Keratinocyte (primary cell): ENCODE results near the gene CTTNBP2NL. TPM values are rescaled to one million over a fixed set of nuclear protein-coding genes. Genes with fewer than 3 reads are reported as not detected.

Experiments
- DNase-seq: peaks from one replicate; pipeline ENCODE4 v3.0.0-alpha.2; 2011; ENCODE audit warnings: low read depth, missing footprints, low spot score
- FAIRE-seq: peaks from 2 replicates; lab custom pipeline; 2011; peaks lifted over from hg19 to GRCh38; lab: Jason Lieb, UNC
- H2AFZ ChIP-seq: 2 replicates; pipeline ENCODE4 v1.6.0; 2012; ENCODE audit warnings: low read length, control low read depth, inconsistent platforms; ENCODE audit not compliant: control insufficient read depth
- H3K27ac ChIP-seq: 2 replicates; pipeline ENCODE4 v1.5.1; 2011; ENCODE audit warnings: low read length; ENCODE audit not compliant: control insufficient read depth, insufficient read depth
- H3K27me3 ChIP-seq: 3 replicates; pipeline ENCODE4 v1.6.0; 2011; ENCODE audit warnings: low read length; ENCODE audit not compliant: control insufficient read depth, insufficient read depth; ENCODE audit errors: extremely low read depth
- H3K36me3 ChIP-seq, 2 experiments: 2 replicates in 1 of 2; 3 replicates in 1 of 2; pipeline ENCODE4 v1.5.1; 2011; ENCODE audit warnings: low read length in 2 of 2, mild to moderate bottlenecking in 1 of 2; ENCODE audit not compliant: control insufficient read depth in 2 of 2, insufficient read depth in 2 of 2; ENCODE audit errors: extremely low read depth in 1 of 2
- H3K4me1 ChIP-seq: 3 replicates; pipeline ENCODE4 v1.5.1; 2011; ENCODE audit warnings: low read length; ENCODE audit not compliant: control insufficient read depth, insufficient read depth; ENCODE audit errors: extremely low read depth
- H3K4me2 ChIP-seq: 3 replicates; pipeline ENCODE4 v1.6.0; 2011; ENCODE audit warnings: low read depth, low read length; ENCODE audit not compliant: control insufficient read depth, insufficient read depth; ENCODE audit errors: extremely low read depth
- H3K4me3 ChIP-seq, 3 experiments: fragments of 200-600 bp in 1 of 3; sonication (generic) in 1 of 3; 2 replicates in 2 of 3; 3 replicates in 1 of 3; pipeline ENCODE4 v1.5.1; 2011 to 2016; ENCODE audit warnings: low read length in 3 of 3, mild to moderate bottlenecking in 3 of 3, control low read depth in 2 of 3, inconsistent platforms in 1 of 3, low read depth in 1 of 3, mixed read lengths in 1 of 3, mixed run types in 1 of 3, moderate library complexity in 1 of 3; ENCODE audit not compliant: control insufficient read depth in 2 of 3, insufficient read depth in 2 of 3; ENCODE audit errors: extremely low read depth in 1 of 3
- H3K79me2 ChIP-seq: 2 replicates; pipeline ENCODE4 v1.6.0; 2012; ENCODE audit warnings: low read length; ENCODE audit not compliant: control insufficient read depth, insufficient read depth
- H3K9ac ChIP-seq: 3 replicates; pipeline ENCODE4 v1.6.0; 2011; ENCODE audit warnings: low read length; ENCODE audit not compliant: control insufficient read depth, insufficient read depth; ENCODE audit errors: extremely low read depth
- H3K9me1 ChIP-seq: 3 replicates; pipeline ENCODE4 v1.6.0; 2011; ENCODE audit warnings: low read length; ENCODE audit not compliant: control insufficient read depth, insufficient read depth; ENCODE audit errors: extremely low read depth
- H3K9me3 ChIP-seq: 2 replicates; pipeline ENCODE4 v1.5.1; 2012; ENCODE audit warnings: low read depth, low read length; ENCODE audit not compliant: control insufficient read depth
- H4K20me1 ChIP-seq: 3 replicates; pipeline ENCODE4 v1.6.0; 2011; ENCODE audit warnings: low read length; ENCODE audit not compliant: control insufficient read depth, insufficient read depth; ENCODE audit errors: extremely low read depth
- EZH2 ChIP-seq: IDR thresholded peaks from one replicate; pipeline ENCODE4 v1.6.1; 2012; ENCODE audit warnings: inconsistent platforms, mild to moderate bottlenecking, low read length, moderate library complexity
- dilution Hi-C: fragments of 300-500 bp; cut with MboI; formaldehyde crosslinking; loops from one replicate; pipeline ENCODE4 v1.7.0; 2020; ENCODE audit warnings: low sequenced_read_pairs; ENCODE audit not compliant: extremely low pct_ligation_motif_present
- polyA plus RNA-seq, 5 experiments: library from polyadenylated mRNA; depleted of rRNA in 3 of 5; stranded (reverse) in 3 of 5; stranded (forward) in 1 of 5; unstranded in 1 of 5; fragments of >200 nt; gene quantifications; 1 replicate in 1 of 5; 2 replicates in 3 of 5; 3 replicates in 1 of 5; pipeline versions ENCODE4 v1.2.1 to v1.2.3, GENCODE V29; 2011 to 2012; ENCODE audit warnings: missing spikeins in 2 of 5, low read depth in 1 of 5, low replicate concordance in 1 of 5
- TF ChIP-seq, protein P1 (sequence below), 3 experiments: IDR thresholded peaks in 1 of 3; conservative IDR thresholded peaks in 1 of 3; optimal IDR thresholded peaks in 1 of 3; 2 replicates in 2 of 3; 3 replicates in 1 of 3; pipeline versions ENCODE3 to v1.5.1; 2011; ENCODE audit warnings: low read length in 3 of 3, mild to moderate bottlenecking in 3 of 3, moderate library complexity in 2 of 3, control low read depth in 1 of 3, inconsistent platforms in 1 of 3; ENCODE audit not compliant: insufficient read depth in 2 of 3; ENCODE audit errors: extremely low read depth in 1 of 3

Gene CTTNBP2NL
- polyA plus RNA-seq, 1 donor (not counting 4 experiments of a cell fraction or from before 2014, with no cell fraction given) = 19.1 TPM

DNA sequence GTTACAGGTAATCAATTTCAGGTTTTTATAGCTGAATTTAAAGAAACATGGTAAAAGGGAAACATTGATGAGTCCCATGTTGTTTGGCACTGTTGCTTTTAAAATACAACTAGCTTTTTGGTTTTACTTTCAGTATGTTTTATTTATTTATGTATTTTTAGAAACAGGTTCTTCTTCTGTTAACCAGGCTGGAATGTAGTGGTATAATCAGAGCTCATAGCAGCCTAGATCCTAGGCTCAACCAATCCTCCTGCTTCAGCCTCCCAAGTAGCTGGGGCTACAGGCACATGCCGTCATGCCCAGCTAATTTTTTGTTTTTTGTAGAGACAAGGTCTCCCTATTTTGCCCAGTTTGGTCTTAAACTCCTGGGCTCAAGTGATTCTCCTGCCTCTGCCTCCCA is 50.4 kb downstream of the CTTNBP2NL start:
- Histone ChIP-seq H3K27ac (no peak overlapping the region), H3K4me2 (no peak overlapping the region), H3K9me3 (no peaks in the 10 kb centered on the region), H3K9me1 (no peaks in the 10 kb centered on the region), H2AFZ (no peak overlapping the region), H3K9ac (no peak overlapping the region), H4K20me1 (peaks cover 4% of the 10 kb centered on the region), H3K36me3 (peaks cover 3 to 8% of the 10 kb centered on the region in 2 experiments), H3K79me2 (peaks cover 12% of the 10 kb centered on the region), H3K4me1 (peaks cover 12% of the 10 kb centered on the region), H3K4me3 (no peak overlapping the region), H3K27me3 (no peaks in the 10 kb centered on the region)
- DNase-seq (no peak), FAIRE-seq (no peak)
- dilution Hi-C loops = no loop called here
- TF ChIP-seq, protein P1, sequence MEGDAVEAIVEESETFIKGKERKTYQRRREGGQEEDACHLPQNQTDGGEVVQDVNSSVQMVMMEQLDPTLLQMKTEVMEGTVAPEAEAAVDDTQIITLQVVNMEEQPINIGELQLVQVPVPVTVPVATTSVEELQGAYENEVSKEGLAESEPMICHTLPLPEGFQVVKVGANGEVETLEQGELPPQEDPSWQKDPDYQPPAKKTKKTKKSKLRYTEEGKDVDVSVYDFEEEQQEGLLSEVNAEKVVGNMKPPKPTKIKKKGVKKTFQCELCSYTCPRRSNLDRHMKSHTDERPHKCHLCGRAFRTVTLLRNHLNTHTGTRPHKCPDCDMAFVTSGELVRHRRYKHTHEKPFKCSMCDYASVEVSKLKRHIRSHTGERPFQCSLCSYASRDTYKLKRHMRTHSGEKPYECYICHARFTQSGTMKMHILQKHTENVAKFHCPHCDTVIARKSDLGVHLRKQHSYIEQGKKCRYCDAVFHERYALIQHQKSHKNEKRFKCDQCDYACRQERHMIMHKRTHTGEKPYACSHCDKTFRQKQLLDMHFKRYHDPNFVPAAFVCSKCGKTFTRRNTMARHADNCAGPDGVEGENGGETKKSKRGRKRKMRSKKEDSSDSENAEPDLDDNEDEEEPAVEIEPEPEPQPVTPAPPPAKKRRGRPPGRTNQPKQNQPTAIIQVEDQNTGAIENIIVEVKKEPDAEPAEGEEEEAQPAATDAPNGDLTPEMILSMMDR (optimal IDR thresholded peaks at IDR 0.05 in 1 of 3, IDR thresholded peaks at IDR 0.05 in 1 of 3, conservative IDR thresholded peaks at IDR 0.05 in 1 of 3; ENCODE audit: extremely low read depth in 1 of 3, insufficient read depth in 2 of 3, low read length in 3 of 3) = no peak
- TF ChIP-seq EZH2 = no peak

DNA sequence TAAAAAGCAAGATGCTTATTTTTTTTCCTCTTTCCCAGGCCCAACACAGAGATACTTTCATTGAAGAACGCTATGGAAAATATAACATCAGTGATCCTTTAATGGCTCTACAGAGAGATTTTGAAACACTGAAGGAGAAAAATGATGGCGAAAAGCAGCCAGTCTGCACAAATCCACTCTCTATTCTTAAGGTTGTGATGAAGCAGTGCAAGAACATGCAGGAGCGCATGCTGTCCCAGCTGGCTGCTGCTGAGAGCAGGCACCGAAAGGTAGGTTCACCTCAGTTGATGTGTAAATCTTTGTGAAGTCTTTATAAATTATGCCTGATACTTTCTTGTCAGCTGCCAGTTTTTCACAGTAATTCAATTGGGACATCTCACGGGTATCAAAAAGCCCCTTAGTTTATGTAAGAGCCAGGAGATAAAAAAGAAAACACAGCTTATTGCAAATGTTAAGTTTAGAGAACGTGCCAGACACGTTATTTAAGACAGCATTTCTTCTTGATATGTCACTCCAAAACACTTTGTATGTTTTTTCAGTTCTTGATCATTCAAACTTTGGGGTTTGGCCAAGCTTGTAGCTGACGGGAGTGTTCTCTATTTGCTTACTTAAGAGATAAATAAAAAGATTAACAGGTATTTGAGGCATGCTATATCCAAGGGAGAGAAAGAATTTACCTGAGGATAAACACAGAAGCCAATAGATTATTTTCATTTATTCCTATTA is 53.1 kb downstream of the CTTNBP2NL start:
- Histone ChIP-seq H2AFZ (no peak overlapping the region), H4K20me1 (peaks cover 4% of the 10 kb centered on the region), H3K27ac (no peak overlapping the region), H3K36me3 (peaks cover 3 to 11% of the 10 kb centered on the region in 2 experiments), H3K27me3 (no peaks in the 10 kb centered on the region), H3K9me1 (no peaks in the 10 kb centered on the region), H3K79me2 (peaks cover 12% of the 10 kb centered on the region), H3K4me1 (peaks cover 8% of the 10 kb centered on the region), H3K4me2 (no peak overlapping the region), H3K9me3 (no peaks in the 10 kb centered on the region), H3K9ac (no peak overlapping the region), H3K4me3 (no peak overlapping the region)
- DNase-seq (no peak), FAIRE-seq (no peak)
- no peak for TF ChIP-seq EZH2
- TF ChIP-seq, protein P1 (optimal IDR thresholded peaks at IDR 0.05 in 1 of 3, IDR thresholded peaks at IDR 0.05 in 1 of 3, conservative IDR thresholded peaks at IDR 0.05 in 1 of 3; ENCODE audit: extremely low read depth in 1 of 3, insufficient read depth in 2 of 3, low read length in 3 of 3) = no peak
- dilution Hi-C loops = no loop called here
